TTC549 (cell line): ENCODE measurements around the gene AIG1.
"Not testable (repeated sequence)": the region's sequence is repeated elsewhere in the genome, so short reads cannot be mapped to it uniquely, and the experiment has no call there.

Source experiments
- FAIRE-seq: peaks from 2 replicates; lab custom pipeline; 2012; peaks lifted over from hg19 to GRCh38; lab: Jason Lieb, UNC

Gene AIG1

GRCh38 chr6:143166247-143166695 is 105.6 kb downstream of the AIG1 start:
- no peak for FAIRE-seq

GRCh38 chr6:143167224-143167623 is 106.5 kb downstream of the AIG1 start:
- no peak for FAIRE-seq

DNA sequence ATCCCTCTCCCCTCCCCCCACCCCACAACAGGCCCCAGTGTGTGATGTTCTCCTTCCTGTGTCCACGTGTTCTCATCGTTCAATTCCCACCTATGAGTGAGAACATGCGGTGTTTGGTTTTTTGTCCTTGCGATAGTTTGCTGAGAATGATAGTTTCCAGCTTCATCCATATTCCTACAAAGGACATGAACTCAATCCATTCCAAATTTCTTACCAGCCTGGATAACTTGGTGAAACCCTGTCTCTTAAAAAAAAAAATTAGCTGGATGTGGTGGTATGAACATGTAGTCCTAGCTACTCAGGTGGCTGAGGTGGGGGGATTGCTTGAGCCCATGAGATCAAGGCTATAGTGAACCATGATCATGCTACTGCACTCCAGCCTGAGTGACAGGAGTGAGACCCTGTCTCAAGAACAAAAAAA is 107.7 kb downstream of the AIG1 start:
- FAIRE-seq = not testable (repeated sequence)

DNA sequence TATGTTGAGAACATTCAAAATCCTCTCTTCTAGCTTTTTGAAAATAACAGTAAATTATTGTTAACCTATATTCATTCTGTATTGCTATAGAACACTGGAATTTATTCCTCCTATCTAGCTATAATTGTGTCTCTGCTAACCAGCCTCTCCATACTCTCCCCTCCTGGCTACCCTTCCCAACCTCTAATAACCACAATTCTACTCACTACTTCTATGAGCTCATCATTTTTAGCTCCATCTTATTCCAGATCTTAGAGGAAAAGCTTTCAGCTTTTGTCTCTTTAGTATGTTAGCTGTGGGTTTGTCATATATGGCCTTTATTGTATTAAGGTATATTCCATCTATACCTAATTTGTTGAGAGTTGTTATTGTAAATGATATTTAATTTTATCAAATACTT is 108.8 kb downstream of the AIG1 start:
- FAIRE-seq = no peak

GRCh38 chr6:143174516-143174915 is 113.8 kb downstream of the AIG1 start:
- no peak for FAIRE-seq

DNA sequence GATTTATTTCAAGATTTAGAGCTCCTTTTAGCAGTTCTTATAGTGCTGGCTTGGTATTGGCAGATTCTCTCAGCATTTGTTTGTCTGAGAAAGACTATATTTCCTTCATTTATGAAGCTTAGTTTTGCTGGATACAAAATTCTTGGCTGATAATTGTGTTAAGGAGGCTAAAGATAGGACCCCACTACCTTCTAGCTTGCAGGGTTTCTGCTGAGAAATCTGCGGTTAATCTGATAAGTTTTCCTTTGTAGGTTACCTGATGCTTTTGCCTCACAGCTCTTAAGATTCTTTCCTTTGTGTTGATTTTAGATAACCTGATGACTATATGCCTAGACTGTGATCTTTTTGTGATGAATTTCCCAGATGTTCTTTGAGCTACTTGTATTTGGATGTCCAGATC is 114.3 kb downstream of the AIG1 start:
- no peak for FAIRE-seq

- FAIRE-seq = no peak
These were observed 115.7 kb downstream of the AIG1 start for GRCh38 chr6:143176090-143177021.

GRCh38 chr6:143177706-143178105 is 117.0 kb downstream of the AIG1 start:
- no peak for FAIRE-seq

- FAIRE-seq = no peak
These were observed 118.4 kb downstream of the AIG1 start for GRCh38 chr6:143179096-143179495.

DNA sequence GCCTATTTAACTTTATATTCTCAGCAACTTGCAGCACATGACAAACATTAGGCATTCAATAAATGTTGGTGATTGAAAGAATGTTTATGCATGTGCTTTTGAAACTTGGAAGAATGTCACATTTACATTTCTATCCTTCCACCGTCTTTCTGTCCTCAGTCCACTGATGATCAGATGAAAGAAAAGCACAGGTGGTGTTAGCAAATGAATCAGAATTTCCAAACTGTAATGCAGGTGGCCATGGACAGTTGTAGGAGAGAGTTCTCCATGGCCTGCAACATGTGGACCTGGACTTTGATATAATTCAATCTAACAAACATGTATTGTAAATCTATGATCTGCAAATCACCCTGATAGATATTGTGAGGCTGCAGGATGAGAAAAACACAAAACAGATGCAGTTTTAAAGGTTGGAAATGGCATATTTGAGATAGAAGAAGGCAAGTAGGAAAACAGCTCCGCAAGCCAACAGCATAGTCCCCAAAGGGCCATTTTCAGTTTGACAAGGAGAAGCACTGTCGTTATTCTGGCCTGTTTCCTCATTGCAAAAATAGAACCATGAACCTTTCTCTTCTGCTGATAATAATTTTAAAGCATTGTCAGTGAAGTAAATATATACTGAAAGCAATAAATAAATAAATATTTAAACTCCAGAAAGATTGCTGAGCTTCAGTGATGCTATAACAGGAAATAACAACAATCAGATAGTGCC is 119.4 kb downstream of the AIG1 start:
- no peak for FAIRE-seq

GRCh38 chr6:143180826-143181225 is 120.1 kb downstream of the AIG1 start:
- FAIRE-seq = no peak

- no peak for FAIRE-seq
These were observed 123.0 kb downstream of the AIG1 start for GRCh38 chr6:143183666-143184065.

- no peak for FAIRE-seq
These were observed 124.6 kb downstream of the AIG1 start for GRCh38 chr6:143185288-143185687.

DNA sequence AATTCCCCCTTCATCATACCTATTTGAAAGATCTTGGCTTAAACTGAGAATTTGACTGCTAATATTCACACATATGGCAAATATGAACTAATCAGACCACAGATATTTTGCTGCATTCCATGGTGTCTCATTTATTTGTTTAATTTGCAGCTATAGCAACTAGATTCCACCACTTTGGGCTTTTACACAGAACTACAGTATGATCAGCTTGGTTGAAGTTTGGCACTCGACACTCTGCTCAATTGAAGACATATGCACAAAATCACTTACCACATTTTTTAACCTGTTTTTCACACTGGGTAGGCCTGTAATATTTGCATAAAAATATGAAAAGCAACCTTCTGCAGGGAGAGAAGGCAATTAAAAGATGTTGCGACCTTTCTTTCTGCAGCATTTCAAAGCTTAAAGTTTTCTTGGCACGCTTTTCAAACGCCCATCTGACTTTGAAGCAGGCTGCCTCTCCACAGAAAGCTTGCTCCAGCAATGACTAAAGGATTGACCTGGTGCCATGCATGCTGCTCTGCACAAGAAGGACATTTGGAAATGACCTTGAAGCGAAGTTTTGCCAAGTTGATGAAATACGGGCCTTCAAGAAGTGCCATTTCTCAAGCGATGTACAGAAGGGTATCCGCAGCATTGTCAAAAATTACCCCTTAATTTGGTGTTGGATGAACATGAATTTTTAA is 126.7 kb downstream of the AIG1 start:
- no peak for FAIRE-seq

DNA sequence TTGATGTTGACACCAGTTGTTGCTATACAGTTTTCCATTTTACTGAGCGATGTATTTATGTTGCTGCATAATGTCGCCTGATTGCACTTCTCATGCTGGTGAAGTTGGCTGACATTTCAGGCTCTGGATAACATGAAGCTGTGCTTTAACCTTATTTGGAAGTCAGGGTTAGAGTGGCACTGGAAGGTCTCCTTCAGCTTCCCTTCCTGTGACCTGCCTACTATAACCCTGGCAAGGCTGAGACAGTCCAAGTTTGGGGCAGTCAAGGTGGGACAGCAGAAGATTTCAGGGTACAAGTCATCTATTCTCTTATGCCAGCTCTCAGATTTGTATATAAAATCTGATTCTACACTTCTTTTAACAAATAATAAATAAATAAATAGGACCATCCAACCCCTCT is 127.6 kb downstream of the AIG1 start:
- no peak for FAIRE-seq

DNA sequence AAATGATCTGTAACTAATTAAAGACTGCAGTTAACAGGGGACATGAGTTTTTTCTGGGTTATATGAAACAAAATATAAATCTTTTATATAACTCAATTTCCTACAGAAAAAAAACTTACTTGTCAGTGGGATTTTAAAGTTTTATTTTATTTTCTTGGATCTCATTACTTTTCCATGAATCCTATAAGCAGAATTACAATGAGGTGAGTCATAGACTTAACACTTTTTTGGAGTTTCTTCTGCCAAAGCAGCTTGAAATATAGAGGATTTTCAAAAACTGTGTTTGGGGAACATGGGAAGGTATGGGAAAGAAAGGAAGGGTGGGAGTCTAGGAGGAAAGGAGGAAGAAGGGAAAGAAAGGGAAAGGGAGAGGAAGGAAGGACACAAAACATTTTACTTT is 130.7 kb downstream of the AIG1 start:
- FAIRE-seq = no peak

- FAIRE-seq = no peak
These were observed 132.1 kb downstream of the AIG1 start for GRCh38 chr6:143192766-143193165.

GRCh38 chr6:143193571-143194094 is 132.9 kb downstream of the AIG1 start:
- no peak for FAIRE-seq

- no peak for FAIRE-seq
These were observed 133.5 kb downstream of the AIG1 start for GRCh38 chr6:143194095-143194589.

- no peak for FAIRE-seq
These were observed 134.7 kb downstream of the AIG1 start for GRCh38 chr6:143195349-143195845.

- no peak for FAIRE-seq
These were observed 136.0 kb downstream of the AIG1 start for GRCh38 chr6:143196525-143197225.

DNA sequence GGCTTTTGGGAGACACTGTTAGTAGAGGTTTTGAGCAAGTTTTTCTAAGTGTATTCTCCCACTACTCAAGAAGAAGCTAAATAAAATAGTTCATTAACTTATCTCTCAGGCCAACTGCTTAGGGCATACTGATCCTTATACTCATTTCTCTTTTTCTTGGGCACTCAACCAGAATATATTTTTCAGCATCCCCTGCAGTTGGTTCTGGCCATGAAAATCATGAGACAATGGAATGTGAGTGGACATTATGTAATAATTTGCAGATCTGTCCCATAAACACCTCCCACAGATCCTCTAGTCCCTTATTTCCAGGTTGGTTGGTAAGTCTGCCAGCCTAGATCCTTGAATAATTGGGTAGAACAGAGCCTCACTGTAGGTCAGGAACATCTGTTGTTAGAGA is 136.7 kb downstream of the AIG1 start:
- no peak for FAIRE-seq
